Raji (cell line): ENCODE data around the gene STH.

Source experiments
- POLR2A ChIP-seq: IDR thresholded peaks from 2 replicates; pipeline ENCODE4 v1.6.1; 2011; ENCODE audit warnings: low read depth, low read length, control low read depth; ENCODE audit not compliant: insufficient read depth

The STH gene

DNA sequence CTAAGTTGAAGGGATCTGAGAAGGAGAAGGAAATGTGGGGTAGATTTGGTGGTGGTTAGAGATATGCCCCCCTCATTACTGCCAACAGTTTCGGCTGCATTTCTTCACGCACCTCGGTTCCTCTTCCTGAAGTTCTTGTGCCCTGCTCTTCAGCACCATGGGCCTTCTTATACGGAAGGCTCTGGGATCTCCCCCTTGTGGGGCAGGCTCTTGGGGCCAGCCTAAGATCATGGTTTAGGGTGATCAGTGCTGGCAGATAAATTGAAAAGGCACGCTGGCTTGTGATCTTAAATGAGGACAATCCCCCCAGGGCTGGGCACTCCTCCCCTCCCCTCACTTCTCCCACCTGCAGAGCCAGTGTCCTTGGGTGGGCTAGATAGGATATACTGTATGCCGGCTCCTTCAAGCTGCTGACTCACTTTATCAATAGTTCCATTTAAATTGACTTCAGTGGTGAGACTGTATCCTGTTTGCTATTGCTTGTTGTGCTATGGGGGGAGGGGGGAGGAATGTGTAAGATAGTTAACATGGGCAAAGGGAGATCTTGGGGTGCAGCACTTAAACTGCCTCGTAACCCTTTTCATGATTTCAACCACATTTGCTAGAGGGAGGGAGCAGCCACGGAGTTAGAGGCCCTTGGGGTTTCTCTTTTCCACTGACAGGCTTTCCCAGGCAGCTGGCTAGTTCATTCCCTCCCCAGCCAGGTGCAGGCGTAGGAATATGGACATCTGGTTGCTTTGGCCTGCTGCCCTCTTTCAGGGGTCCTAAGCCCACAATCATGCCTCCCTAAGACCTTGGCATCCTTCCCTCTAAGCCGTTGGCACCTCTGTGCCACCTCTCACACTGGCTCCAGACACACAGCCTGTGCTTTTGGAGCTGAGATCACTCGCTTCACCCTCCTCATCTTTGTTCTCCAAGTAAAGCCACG lies 28.3 kb downstream of the STH start:
- TF ChIP-seq POLR2A, result no peak

- TF ChIP-seq POLR2A, result no peak
These were observed 28.9 kb downstream of the STH start for GRCh38 chr17:46027976-46028325.

DNA sequence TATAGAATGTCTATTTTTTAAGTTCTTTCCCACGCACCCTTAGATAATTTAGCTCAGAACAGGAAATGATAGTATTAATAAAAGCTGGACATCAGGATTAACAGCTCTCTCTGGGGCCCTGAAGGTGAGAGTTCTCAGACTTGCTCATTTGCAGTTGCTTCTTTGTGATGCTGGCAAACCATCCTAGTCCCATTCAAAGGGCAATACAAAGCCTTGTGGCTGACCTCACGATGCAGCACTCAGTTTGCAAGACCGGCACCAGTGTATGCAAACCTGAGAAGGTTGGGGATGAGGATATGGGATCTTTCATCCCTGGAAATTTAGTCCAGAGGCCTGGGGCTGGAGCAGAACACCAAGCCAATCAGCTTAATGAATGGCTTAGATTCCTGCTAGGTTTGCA lies 29.3 kb downstream of the STH start:
- no peak for TF ChIP-seq POLR2A

- no peak for TF ChIP-seq POLR2A
These were observed 30.0 kb downstream of the STH start for GRCh38 chr17:46028981-46029565.

- no peak for TF ChIP-seq POLR2A
These were observed 30.6 kb downstream of the STH start for GRCh38 chr17:46029627-46030026.

GRCh38 chr17:46030752-46031151 lies 31.7 kb downstream of the STH start:
- TF ChIP-seq POLR2A, result no peak

GRCh38 chr17:46031440-46031839 lies 32.4 kb downstream of the STH start:
- TF ChIP-seq POLR2A, result no peak

DNA sequence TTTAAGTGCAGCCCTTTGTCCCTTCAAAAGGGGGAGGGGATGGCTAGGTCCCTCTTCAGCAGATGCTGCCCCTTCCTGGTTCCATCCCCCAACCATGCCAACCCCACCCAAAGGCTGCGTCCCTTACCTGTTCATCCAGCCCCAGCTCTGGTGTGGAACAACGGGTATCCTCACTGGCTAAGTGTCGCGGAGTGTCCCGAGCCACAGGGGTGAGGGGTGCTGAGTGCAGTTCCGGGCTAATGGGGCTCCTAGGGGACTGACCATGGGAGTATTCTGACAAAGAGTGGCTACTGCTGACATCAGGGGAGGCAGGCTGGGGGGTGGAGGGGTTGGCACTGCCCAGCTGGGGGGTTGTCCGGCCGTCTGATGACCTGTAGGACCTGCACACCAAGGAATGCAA lies 32.9 kb downstream of the STH start:
- TF ChIP-seq POLR2A, result no peak

- no peak for TF ChIP-seq POLR2A
These were observed 33.9 kb downstream of the STH start for GRCh38 chr17:46032909-46033308.

- TF ChIP-seq POLR2A, result no peak
These were observed 34.3 kb downstream of the STH start for GRCh38 chr17:46033392-46033791.

DNA sequence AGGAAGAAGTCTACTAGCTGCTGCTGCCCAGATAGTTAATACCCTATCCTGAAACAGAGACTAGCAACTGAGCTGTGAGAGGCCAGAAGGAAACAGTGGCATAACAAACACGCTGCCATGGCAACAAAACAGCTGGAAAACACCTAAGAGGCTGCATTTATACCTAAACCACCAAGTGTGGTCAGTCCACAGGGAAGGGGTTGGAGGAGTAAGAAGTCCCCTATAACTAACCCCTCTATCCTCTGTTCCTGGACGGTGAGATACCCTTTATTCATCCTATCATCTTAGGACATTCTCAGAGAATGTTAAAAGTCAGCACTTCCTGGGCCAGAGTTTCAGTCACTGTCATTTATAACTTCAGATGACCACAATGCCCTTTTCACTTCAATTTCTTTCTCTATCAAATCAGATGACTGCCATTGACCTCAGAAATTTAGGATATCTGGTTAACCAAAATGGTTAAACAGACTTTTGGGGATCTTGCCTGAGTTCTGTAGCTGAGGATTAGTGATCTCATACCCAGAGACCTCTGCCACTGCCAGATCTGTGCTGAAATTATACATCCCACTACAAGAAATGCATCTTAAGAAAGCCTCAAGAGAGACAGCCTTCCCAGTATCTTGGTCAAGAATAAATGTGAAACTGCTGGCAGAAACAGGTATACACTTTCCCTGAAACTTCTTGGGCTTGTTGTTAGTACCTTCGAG lies 36.2 kb downstream of the STH start:
- no peak for TF ChIP-seq POLR2A

GRCh38 chr17:46036491-46036890 lies 37.4 kb downstream of the STH start:
- no peak for TF ChIP-seq POLR2A

DNA sequence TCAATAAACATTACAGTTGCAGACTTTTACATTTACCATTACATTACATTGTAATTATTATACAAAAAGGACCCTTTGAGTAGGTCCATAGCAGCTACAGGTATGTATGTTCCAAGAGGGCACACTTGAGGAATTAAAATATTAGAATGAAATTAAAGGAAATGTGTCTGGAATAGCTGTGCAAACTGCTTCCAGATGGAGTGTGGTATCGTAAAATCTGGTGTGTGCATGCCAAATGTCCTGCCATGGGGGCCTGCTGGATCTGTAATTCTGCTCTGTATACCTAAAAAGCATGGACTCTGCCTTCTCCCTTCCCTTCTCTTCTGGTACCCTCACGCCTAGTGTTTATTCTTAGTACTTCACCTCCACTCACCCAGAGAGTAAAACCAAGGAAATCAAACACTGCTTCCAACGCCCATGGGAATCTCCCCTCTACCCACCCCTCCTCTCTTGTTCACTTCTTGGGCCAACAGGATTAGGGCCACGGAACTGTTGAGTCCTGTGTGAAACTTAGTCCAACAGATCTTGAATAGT lies 38.7 kb downstream of the STH start:
- no peak for TF ChIP-seq POLR2A

- no peak for TF ChIP-seq POLR2A
These were observed 39.4 kb downstream of the STH start for GRCh38 chr17:46038414-46038813.

- no peak for TF ChIP-seq POLR2A
These were observed 39.9 kb downstream of the STH start for GRCh38 chr17:46038937-46039336.

GRCh38 chr17:46039592-46040186 lies 40.6 kb downstream of the STH start:
- no peak for TF ChIP-seq POLR2A

- TF ChIP-seq POLR2A, result no peak
These were observed 43.2 kb downstream of the STH start for GRCh38 chr17:46042246-46042645.
